Astrocyte (in vitro differentiated cells and primary cell): ENCODE measurements around the gene ZG16. TPM values are rescaled to one million over a fixed set of nuclear protein-coding genes. Genes with fewer than 3 reads are reported as not detected.

Experiments
- DNase-seq: peaks from one replicate; pipeline ENCODE4 v3.0.0-alpha.2; 2010; ENCODE audit warnings: low read depth
- FAIRE-seq: peaks from 2 replicates; lab custom pipeline; 2011; peaks lifted over from hg19 to GRCh38; lab: Jason Lieb, UNC
- H2AFZ ChIP-seq: 2 replicates; pipeline ENCODE4 v1.6.0; 2012; ENCODE audit warnings: low read depth, low read length, inconsistent platforms
- H3K27ac ChIP-seq: 2 replicates; pipeline ENCODE4 v1.5.1; 2011; ENCODE audit warnings: low read depth, low read length, inconsistent platforms
- H3K27me3 ChIP-seq: 2 replicates; pipeline ENCODE4 v1.6.0; 2011; ENCODE audit warnings: low read length, inconsistent platforms; ENCODE audit not compliant: insufficient read depth
- H3K36me3 ChIP-seq: 2 replicates; pipeline ENCODE4 v1.5.1; 2011; ENCODE audit warnings: low read length, inconsistent platforms; ENCODE audit not compliant: insufficient read depth
- H3K4me1 ChIP-seq: 2 replicates; pipeline ENCODE4 v1.5.1; 2011; ENCODE audit warnings: low read length, inconsistent platforms; ENCODE audit not compliant: insufficient read depth
- H3K4me2 ChIP-seq: 2 replicates; pipeline ENCODE4 v1.6.0; 2012; ENCODE audit warnings: low read length, inconsistent platforms
- H3K4me3 ChIP-seq: 2 replicates; pipeline ENCODE4 v1.5.1; 2011; ENCODE audit warnings: low read depth, mild to moderate bottlenecking, low read length, inconsistent platforms; ENCODE audit not compliant: insufficient read depth
- H3K79me2 ChIP-seq: 2 replicates; pipeline ENCODE4 v1.6.0; 2012; ENCODE audit warnings: mild to moderate bottlenecking, low read length, inconsistent platforms; ENCODE audit not compliant: insufficient read depth
- H3K9ac ChIP-seq: 2 replicates; pipeline ENCODE4 v1.6.0; 2012; ENCODE audit warnings: mild to moderate bottlenecking, low read length, inconsistent platforms
- H3K9me3 ChIP-seq: 2 replicates; pipeline ENCODE4 v1.5.1; 2012; ENCODE audit warnings: low read depth, mild to moderate bottlenecking, low read length, inconsistent platforms; ENCODE audit not compliant: insufficient read depth
- H4K20me1 ChIP-seq: 2 replicates; pipeline ENCODE4 v1.6.0; 2012; ENCODE audit warnings: low read length, inconsistent platforms; ENCODE audit not compliant: insufficient read depth
- H3K27ac Mint-ChIP-seq: one replicate; pipeline ENCODE4 v1.8.0; 2021; ENCODE audit warnings: mild to moderate bottlenecking, mixed read lengths; ENCODE audit not compliant: unreplicated experiment
- H3K27me3 Mint-ChIP-seq: one replicate; pipeline ENCODE4 v1.8.0; 2021; ENCODE audit warnings: low read depth, mixed read lengths; ENCODE audit not compliant: unreplicated experiment
- H3K36me3 Mint-ChIP-seq: one replicate; pipeline ENCODE4 v1.8.0; 2021; ENCODE audit warnings: low read depth, mixed read lengths; ENCODE audit not compliant: unreplicated experiment
- H3K4me1 Mint-ChIP-seq: one replicate; pipeline ENCODE4 v1.8.0; 2021; ENCODE audit warnings: low read depth, mixed read lengths; ENCODE audit not compliant: unreplicated experiment
- H3K4me3 Mint-ChIP-seq: one replicate; pipeline ENCODE4 v1.8.0; 2021; ENCODE audit warnings: mild to moderate bottlenecking, moderate library complexity, mixed read lengths; ENCODE audit not compliant: unreplicated experiment
- H3K9me3 Mint-ChIP-seq: one replicate; pipeline ENCODE4 v1.8.0; 2021; ENCODE audit warnings: mild to moderate bottlenecking, mixed read lengths; ENCODE audit not compliant: unreplicated experiment
- EZH2 ChIP-seq: IDR thresholded peaks from 2 replicates; pipeline ENCODE4 v1.6.1; 2012; ENCODE audit warnings: mild to moderate bottlenecking, low read length, inconsistent platforms; ENCODE audit not compliant: insufficient read depth
- total RNA-seq: library from RNA; stranded (reverse); gene quantifications from 2 replicates; pipeline ENCODE4 v1.2.1, GENCODE V29; 2021
- TF ChIP-seq, protein P1 (sequence below): IDR thresholded peaks from 2 replicates; pipeline ENCODE4 v1.5.1; 2011; ENCODE audit warnings: low read depth, mild to moderate bottlenecking, inconsistent platforms, low read length, moderate library complexity; ENCODE audit not compliant: insufficient read depth

Gene ZG16
- total RNA-seq, 1 donor from 2014 or later: not detected

DNA sequence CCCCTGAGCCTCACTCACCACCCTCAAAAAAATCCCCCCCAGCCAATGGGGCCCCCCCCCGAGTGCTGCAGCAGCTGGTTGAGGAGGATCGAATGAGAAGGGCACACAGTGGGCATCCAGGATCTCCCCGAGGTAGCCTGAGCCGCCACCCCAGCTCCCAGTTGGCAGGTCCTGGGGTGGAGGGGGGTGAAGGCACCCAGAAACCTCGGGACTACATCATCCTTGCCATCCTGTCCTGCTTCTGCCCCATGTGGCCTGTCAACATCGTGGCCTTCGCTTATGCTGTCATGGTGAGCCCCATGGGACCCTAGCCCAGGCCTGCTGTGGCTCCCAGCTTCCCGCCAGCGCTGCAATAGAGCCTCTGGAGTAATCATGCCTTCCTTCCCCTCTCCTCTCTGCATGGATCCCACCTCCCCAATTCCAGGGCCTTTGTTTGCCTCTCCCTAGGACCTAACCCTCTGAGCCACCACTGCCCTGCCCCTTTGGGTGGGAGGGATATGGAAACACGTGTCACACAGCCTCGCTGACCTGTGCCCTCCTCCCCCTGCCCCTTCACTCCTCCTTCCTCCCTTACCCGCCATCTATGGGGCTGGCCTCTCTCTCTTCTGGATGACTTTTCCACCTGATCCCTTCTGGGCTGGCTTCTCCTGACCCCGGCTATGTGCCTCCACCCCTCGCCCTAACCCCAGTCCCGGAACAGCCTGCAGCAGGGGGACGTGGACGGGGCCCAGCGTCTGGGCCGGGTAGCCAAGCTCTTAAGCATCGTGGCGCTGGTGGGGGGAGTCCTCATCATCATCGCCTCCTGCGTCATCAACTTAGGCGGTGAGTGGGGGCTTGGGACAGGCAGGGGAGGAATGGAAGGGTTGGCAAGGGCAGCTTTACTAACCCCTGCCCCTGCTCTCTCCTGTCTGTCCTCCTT is 35.8 kb downstream of the ZG16 start:
- Histone ChIP-seq H3K27ac (no peak overlapping the region), H3K4me3 (no peak overlapping the region), H4K20me1 (peaks cover 24% of the 10 kb centered on the region), H3K79me2 (peaks cover 44% of the 10 kb centered on the region), H2AFZ (no peak overlapping the region), H3K4me1 (peaks cover 32% of the 10 kb centered on the region), H3K27me3 (no peaks in the 10 kb centered on the region), H3K36me3 (peaks cover 4% of the 10 kb centered on the region), H3K4me2 (no peak overlapping the region), H3K9ac (no peak overlapping the region), H3K9me3 (no peaks in the 10 kb centered on the region)
- no peak for FAIRE-seq
- Mint-ChIP-seq H3K4me1 (peaks cover 38% of the 10 kb centered on the region), H3K27me3 (no peaks in the 10 kb centered on the region), H3K27ac (no peak overlapping the region), H3K36me3 (peaks cover 5% of the 10 kb centered on the region), H3K9me3 (no peaks in the 10 kb centered on the region), H3K4me3 (peak overlapping the region; percentile 60)
- TF ChIP-seq, protein P1, sequence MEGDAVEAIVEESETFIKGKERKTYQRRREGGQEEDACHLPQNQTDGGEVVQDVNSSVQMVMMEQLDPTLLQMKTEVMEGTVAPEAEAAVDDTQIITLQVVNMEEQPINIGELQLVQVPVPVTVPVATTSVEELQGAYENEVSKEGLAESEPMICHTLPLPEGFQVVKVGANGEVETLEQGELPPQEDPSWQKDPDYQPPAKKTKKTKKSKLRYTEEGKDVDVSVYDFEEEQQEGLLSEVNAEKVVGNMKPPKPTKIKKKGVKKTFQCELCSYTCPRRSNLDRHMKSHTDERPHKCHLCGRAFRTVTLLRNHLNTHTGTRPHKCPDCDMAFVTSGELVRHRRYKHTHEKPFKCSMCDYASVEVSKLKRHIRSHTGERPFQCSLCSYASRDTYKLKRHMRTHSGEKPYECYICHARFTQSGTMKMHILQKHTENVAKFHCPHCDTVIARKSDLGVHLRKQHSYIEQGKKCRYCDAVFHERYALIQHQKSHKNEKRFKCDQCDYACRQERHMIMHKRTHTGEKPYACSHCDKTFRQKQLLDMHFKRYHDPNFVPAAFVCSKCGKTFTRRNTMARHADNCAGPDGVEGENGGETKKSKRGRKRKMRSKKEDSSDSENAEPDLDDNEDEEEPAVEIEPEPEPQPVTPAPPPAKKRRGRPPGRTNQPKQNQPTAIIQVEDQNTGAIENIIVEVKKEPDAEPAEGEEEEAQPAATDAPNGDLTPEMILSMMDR: no peak
- TF ChIP-seq EZH2: no peak
- no peak for DNase-seq

GRCh38 chr16:29814592-29814991 is 36.5 kb downstream of the ZG16 start:
- Histone ChIP-seq H3K4me2 (peak overlapping the region; percentile 93), H3K79me2 (peaks cover 45% of the 10 kb centered on the region), H3K27me3 (no peaks in the 10 kb centered on the region), H2AFZ (peak overlapping the region; percentile 64), H3K4me3 (peak overlapping the region; percentile 79), H4K20me1 (peaks cover 19% of the 10 kb centered on the region), H3K27ac (no peak overlapping the region), H3K9ac (no peak overlapping the region), H3K4me1 (peaks cover 30% of the 10 kb centered on the region), H3K36me3 (peaks cover 4% of the 10 kb centered on the region), H3K9me3 (no peaks in the 10 kb centered on the region)
- H3K9me3 Mint-ChIP-seq: no peaks in the 10 kb centered on the region
- H3K27ac Mint-ChIP-seq: no peak overlapping the region
- H3K4me1 Mint-ChIP-seq: peaks cover 35% of the 10 kb centered on the region
- DNase-seq (no peak), FAIRE-seq (no peak)
- TF ChIP-seq EZH2: no peak
- TF ChIP-seq, protein P1: no peak
- peaks cover 10% of the 10 kb centered on the region for H3K36me3 Mint-ChIP-seq
- H3K4me3 Mint-ChIP-seq: peak overlapping the region; percentile 89
- no peaks in the 10 kb centered on the region for H3K27me3 Mint-ChIP-seq
